Prostate gland (tissue), 2 donors: Measurements from ENCODE around the gene CGB3.

Source experiments
- POLR2A ChIP-seq: fragments of 450-650 bp; IDR thresholded peaks from one replicate; pipeline ENCODE4 v1.6.1; 2016; ENCODE audit warnings: antibody characterized with exemption, mild to moderate bottlenecking
- POLR2AphosphoS5 ChIP-seq: sonication (generic); formaldehyde crosslinking; IDR thresholded peaks from one replicate; pipeline ENCODE4 v1.6.1; 2017; ENCODE audit warnings: antibody characterized with exemption
- TF ChIP-seq, protein P1 (sequence below), 4 experiments: fragments of 200-600 bp in 2 of 4; fragments of 450-650 bp in 2 of 4; sonication (generic) in 2 of 4; IDR thresholded peaks; 1 replicate in 3 of 4; 2 replicates in 1 of 4; pipeline ENCODE4 v1.5.1; 2016 to 2019; ENCODE audit warnings: antibody characterized with exemption in 4 of 4, mild to moderate bottlenecking in 2 of 4, moderate library complexity in 2 of 4

- TF ChIP-seq POLR2AphosphoS5 (no peak), POLR2A (no peak)
- TF ChIP-seq, protein P1, sequence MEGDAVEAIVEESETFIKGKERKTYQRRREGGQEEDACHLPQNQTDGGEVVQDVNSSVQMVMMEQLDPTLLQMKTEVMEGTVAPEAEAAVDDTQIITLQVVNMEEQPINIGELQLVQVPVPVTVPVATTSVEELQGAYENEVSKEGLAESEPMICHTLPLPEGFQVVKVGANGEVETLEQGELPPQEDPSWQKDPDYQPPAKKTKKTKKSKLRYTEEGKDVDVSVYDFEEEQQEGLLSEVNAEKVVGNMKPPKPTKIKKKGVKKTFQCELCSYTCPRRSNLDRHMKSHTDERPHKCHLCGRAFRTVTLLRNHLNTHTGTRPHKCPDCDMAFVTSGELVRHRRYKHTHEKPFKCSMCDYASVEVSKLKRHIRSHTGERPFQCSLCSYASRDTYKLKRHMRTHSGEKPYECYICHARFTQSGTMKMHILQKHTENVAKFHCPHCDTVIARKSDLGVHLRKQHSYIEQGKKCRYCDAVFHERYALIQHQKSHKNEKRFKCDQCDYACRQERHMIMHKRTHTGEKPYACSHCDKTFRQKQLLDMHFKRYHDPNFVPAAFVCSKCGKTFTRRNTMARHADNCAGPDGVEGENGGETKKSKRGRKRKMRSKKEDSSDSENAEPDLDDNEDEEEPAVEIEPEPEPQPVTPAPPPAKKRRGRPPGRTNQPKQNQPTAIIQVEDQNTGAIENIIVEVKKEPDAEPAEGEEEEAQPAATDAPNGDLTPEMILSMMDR (IDR thresholded peaks at IDR 0.05), result no peak
These were observed 2.0 kb downstream of the CGB3 start for GRCh38 chr19:49022116-49022515.
